ENCODE data around the gene FCMR.

- TF ChIP-seq, protein P1, sequence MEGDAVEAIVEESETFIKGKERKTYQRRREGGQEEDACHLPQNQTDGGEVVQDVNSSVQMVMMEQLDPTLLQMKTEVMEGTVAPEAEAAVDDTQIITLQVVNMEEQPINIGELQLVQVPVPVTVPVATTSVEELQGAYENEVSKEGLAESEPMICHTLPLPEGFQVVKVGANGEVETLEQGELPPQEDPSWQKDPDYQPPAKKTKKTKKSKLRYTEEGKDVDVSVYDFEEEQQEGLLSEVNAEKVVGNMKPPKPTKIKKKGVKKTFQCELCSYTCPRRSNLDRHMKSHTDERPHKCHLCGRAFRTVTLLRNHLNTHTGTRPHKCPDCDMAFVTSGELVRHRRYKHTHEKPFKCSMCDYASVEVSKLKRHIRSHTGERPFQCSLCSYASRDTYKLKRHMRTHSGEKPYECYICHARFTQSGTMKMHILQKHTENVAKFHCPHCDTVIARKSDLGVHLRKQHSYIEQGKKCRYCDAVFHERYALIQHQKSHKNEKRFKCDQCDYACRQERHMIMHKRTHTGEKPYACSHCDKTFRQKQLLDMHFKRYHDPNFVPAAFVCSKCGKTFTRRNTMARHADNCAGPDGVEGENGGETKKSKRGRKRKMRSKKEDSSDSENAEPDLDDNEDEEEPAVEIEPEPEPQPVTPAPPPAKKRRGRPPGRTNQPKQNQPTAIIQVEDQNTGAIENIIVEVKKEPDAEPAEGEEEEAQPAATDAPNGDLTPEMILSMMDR (IDR thresholded peaks at IDR 0.05) = no peak
- no peak for TF ChIP-seq POLR2A (IDR thresholded peaks at IDR 0.05)
Observed at GRCh38 chr1:206909161-206909882, 12.4 kb downstream of the FCMR start.

All from tibial nerve (tissue), 3 donors.